GM19025 (cell line): ENCODE data around the gene RAB28.

Experiments used
- ATAC-seq: cut with Tn5 transposase; IDR thresholded peaks from one replicate; pipeline ENCODE4 v1.9.1; 2021; ENCODE audit warnings: mild to moderate bottlenecking, low read depth, moderate library complexity; ENCODE audit not compliant: unreplicated experiment

The RAB28 gene

GRCh38 chr4:13327991-13328390 lies 156.1 kb downstream of the RAB28 start:
- ATAC-seq, result no peak

DNA sequence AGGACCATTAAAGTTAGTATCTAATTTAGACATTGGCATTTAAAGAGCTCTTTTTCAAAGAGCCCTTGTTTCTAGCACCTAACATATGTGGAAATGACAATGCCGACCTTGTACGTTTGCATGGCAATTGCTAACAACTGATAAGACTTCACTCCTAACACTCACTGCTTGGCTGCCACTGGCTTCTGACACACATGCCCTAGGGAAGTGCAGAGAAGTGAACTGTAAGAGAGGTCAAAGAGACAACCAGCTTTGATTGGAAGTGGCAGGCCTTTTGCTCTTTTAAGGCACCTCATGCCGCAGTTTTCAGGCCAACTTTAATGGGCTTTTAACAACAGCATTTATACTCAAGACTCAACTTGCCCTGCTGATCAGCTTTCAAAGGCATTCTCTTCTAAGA lies 158.4 kb downstream of the RAB28 start:
- ATAC-seq, result no peak

GRCh38 chr4:13323921-13324320 lies 160.2 kb downstream of the RAB28 start:
- ATAC-seq, result no peak

GRCh38 chr4:13322681-13323101 lies 161.4 kb downstream of the RAB28 start:
- no peak for ATAC-seq
